Measurements from ENCODE around the gene NIPAL1.

The NIPAL1 gene

DNA sequence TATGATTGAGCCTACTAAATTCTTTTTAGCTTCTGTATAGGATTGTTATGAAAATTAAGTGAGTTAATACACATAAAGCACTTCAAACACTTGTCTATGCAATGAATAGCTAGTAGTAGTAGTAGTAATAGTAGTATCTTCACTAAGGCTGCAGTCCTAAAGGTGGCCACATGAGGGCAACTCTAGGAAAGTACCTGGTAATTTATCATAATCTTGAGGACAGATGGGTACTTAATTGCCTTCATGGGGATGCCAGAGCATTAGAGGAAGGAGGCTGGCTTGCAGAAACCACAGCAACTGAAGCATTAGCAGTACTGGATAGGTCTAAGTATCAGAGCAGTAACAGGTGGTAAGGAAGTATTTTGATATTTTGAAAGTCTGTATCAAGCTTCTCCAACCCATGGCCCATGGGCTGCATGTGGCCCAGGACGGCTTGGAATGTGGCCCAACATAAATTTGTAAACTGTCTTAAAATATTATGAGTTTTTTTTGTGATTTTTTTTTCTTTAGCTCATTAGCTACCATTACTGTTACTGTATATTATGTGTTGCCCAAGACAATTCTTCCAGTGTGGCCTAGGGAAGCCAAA, 17.3 kb downstream of the NIPAL1 start:
- Histone ChIP-seq H3K4me3 (no peak overlapping the region), H3K27ac (no peak overlapping the region)
- DNase-seq (ENCODE audit: low spot score), result no peak
- TF ChIP-seq, protein P1, sequence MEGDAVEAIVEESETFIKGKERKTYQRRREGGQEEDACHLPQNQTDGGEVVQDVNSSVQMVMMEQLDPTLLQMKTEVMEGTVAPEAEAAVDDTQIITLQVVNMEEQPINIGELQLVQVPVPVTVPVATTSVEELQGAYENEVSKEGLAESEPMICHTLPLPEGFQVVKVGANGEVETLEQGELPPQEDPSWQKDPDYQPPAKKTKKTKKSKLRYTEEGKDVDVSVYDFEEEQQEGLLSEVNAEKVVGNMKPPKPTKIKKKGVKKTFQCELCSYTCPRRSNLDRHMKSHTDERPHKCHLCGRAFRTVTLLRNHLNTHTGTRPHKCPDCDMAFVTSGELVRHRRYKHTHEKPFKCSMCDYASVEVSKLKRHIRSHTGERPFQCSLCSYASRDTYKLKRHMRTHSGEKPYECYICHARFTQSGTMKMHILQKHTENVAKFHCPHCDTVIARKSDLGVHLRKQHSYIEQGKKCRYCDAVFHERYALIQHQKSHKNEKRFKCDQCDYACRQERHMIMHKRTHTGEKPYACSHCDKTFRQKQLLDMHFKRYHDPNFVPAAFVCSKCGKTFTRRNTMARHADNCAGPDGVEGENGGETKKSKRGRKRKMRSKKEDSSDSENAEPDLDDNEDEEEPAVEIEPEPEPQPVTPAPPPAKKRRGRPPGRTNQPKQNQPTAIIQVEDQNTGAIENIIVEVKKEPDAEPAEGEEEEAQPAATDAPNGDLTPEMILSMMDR (IDR thresholded peaks at IDR 0.05), result no peak

DNA sequence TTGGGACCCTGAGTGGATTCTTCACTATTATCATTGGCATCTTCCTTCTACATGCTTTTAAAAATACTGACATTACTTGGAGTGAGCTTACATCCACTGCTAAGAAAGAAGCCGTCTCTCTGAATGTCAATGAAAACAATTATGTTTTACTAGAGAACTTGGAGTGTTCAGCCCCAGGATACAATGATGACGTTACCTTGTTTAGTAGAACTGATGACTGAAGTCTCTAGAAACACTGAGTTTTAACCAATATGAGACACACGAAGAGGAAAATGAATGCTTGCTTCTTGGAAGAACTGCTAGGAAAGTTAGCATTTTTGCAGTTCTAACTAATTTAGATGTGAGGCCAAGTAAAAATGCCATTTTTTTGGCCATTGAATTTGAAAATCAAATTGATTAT, 19.4 kb downstream of the NIPAL1 start:
- DNase-seq (ENCODE audit: low spot score), result no peak

DNA sequence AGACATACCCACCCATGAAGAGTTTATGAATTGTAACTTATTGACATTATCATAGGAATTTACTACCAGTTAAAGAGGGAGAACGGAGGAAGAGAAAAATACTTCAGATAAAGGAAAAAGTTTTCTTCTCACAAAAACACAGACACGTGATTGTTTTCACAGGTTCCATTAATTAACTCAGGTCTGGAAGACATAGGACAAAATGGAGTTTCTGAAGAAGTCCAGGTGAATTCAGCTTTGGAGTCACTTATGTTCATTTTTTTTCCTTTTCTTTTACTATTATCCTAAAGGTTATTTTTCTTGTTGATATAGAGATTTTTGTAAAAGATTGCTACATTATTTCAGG, 20.5 kb downstream of the NIPAL1 start:
- Histone ChIP-seq H3K4me3 (no peak overlapping the region), H3K27ac (no peak overlapping the region)
- TF ChIP-seq, protein P1 (IDR thresholded peaks at IDR 0.05), result no peak
- no peak for DNase-seq (ENCODE audit: low spot score)

More for the DNA sequence above, 19.4 kb downstream of the NIPAL1 start:
- Histone ChIP-seq H3K4me3 (no peak overlapping the region), H3K27ac (no peak overlapping the region)
- TF ChIP-seq, protein P1 (IDR thresholded peaks at IDR 0.05), result no peak

DNA sequence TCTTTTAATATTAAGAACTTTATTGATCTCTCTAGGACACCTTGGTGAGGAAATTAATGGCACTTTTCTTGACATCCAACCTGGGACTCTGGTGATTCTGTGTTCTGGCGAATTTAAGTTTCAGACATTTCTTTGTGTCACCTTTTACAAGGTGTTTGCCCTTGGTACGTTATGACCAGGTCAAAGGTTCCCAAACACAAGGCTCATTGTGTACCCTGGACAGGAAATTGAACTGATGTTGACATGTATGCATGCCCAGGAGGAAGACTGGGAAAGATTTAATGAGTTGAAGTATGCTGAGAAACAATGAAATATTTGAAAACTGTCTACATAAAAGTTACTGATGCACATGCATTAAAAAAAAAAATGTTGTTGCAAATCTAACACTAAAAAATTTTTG, 22.1 kb downstream of the NIPAL1 start:
- H3K4me3 ChIP-seq, result no peak overlapping the region
- no peak overlapping the region for H3K27ac ChIP-seq
- TF ChIP-seq, protein P1 (IDR thresholded peaks at IDR 0.05), result no peak
- DNase-seq (ENCODE audit: low spot score), result no peak

DNA sequence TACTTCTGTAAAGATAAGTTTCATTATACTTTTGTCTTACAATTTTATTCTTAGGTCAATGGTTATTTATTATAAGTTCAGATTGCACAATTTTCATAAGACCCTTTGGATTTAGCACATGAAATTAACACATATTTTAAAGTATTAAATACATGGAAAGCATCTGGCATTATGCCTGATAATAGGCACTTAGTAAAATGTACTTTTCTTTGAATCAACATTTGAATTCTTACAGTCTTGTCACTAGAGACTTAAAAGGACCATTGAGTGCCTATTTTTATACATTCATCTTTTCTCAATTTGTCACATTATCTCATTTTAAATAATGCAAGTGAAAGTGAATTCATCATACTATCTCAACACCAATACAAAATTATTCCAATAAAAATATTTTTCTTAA, 23.0 kb downstream of the NIPAL1 start:
- Histone ChIP-seq H3K4me3 (no peak overlapping the region), H3K27ac (no peak overlapping the region)
- DNase-seq (ENCODE audit: low spot score), result no peak
- TF ChIP-seq, protein P1 (IDR thresholded peaks at IDR 0.05), result no peak

DNA sequence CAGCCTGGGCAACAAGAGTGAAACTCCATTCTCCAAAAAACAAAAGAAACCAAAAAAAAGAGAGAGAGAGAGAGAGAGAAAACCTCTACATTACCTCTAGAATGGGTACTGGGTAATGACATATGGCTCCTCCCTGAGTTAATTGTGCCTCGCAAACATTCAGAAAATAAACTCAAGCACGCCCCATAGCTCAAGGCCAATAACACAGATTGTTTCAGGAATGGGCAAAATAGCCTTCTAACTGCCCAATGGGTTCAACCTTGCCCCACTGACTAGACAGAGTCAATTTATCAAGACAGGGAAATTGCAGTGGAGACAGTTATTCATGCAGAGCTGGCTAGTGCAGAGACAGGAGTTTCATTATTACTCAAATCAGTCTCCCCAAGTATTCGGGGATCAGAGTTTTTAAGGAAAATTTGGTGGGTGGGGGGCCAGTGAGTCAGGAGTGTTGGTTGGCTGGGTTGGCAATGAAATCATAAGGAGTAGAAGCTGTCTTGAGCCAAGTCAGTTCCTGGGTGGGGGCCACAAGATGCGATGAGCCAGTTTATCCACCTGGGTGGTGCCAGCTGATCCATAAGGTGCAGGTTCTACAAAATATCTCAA, 25.1 kb downstream of the NIPAL1 start:
- no peak overlapping the region for H3K4me3 ChIP-seq
- no peak for DNase-seq (ENCODE audit: low spot score)
- TF ChIP-seq, protein P1 (IDR thresholded peaks at IDR 0.05), result no peak
- no peak overlapping the region for H3K27ac ChIP-seq

DNA sequence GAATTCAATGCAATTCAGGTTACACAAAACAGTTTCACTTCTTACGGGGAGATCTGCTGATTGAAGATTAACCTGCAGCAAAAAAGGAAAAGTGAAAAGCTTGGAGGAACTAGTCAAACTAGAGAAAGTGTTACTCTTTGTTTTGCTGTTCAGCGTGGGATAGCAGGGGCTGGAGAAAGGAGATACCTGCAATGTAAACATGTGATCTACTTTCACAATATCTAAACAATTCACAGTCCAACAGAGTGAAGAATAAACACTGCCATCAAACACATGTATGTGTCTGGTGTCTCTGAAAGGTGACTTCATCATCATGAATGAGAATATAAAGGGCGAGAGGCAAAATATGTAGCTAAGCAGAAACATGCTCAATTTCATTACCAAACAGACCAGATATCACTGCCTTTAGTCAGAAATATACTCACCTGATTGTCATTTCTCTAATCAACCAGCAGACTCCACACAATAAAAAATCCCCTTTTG, 26.4 kb downstream of the NIPAL1 start:
- no peak overlapping the region for H3K4me3 ChIP-seq
- DNase-seq (ENCODE audit: low spot score), result no peak
- H3K27ac ChIP-seq, result no peak overlapping the region
- TF ChIP-seq, protein P1 (IDR thresholded peaks at IDR 0.05), result no peak

Measured in coronary artery (tissue), 2 donors.